ENCODE results near the gene POPDC3.

Gene POPDC3

DNA sequence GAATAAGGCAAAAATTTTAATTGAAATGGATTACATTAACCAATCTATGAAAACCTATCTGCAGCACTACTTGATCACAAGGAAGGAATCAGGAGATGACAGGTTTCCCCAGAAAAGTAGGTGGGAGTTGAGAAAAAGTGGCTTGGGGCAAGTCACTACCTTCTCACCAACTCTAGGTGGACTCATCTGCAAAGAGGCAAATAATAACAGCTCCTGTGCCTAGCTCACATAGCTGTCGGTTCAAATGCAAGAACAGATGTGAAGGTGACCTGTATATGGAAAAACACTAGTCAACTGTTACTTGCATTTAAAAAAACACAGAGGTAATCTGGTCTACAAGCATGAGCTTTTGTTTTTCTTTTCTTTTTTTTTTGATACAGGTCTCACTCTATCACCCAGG lies 67.2 kb downstream of the POPDC3 start:
- TF ChIP-seq ISL1 (CRISPR knock-in tag; IDR thresholded peaks at IDR 0.05) (no peak), TOX (CRISPR knock-in tag; IDR thresholded peaks at IDR 0.05; ENCODE audit: borderline replicate concordance) (no peak), PPARA (CRISPR knock-in tag; IDR thresholded peaks at IDR 0.05; ENCODE audit: borderline replicate concordance) (no peak), ZNF565 (CRISPR knock-in tag; conservative IDR thresholded peaks at IDR 0.05; ENCODE audit: low read depth) (no peak), POU6F1 (CRISPR knock-in tag; IDR thresholded peaks at IDR 0.05; ENCODE audit: borderline replicate concordance, low read depth) (no peak), ESRRG (CRISPR knock-in tag; IDR thresholded peaks at IDR 0.05) (no peak), ZFP30 (CRISPR knock-in tag; IDR thresholded peaks at IDR 0.05) (no peak), RARB (CRISPR knock-in tag; IDR thresholded peaks at IDR 0.05) (no peak), CSRNP3 (CRISPR knock-in tag; IDR thresholded peaks at IDR 0.05) (no peak), BACH2 (CRISPR knock-in tag; IDR thresholded peaks at IDR 0.05; ENCODE audit: borderline replicate concordance) (no peak), TCF4 (CRISPR knock-in tag; IDR thresholded peaks at IDR 0.05; ENCODE audit: borderline replicate concordance) (no peak), SNAI2 (CRISPR knock-in tag; IDR thresholded peaks at IDR 0.05) (no peak), OSR1 (CRISPR knock-in tag; IDR thresholded peaks at IDR 0.05) (no peak)
- ATAC-seq = no peak

GRCh38 chr6:105111871-105112270 lies 67.9 kb downstream of the POPDC3 start:
- no peak for ATAC-seq
- TF ChIP-seq, protein P1, sequence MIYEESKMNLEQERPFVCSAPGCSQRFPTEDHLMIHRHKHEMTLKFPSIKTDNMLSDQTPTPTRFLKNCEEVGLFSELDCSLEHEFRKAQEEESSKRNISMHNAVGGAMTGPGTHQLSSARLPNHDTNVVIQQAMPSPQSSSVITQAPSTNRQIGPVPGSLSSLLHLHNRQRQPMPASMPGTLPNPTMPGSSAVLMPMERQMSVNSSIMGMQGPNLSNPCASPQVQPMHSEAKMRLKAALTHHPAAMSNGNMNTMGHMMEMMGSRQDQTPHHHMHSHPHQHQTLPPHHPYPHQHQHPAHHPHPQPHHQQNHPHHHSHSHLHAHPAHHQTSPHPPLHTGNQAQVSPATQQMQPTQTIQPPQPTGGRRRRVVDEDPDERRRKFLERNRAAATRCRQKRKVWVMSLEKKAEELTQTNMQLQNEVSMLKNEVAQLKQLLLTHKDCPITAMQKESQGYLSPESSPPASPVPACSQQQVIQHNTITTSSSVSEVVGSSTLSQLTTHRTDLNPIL (CRISPR knock-in tag; IDR thresholded peaks at IDR 0.05; ENCODE audit: low read depth) = no peak
- TF ChIP-seq ZFP3 (CRISPR knock-in tag; IDR thresholded peaks at IDR 0.05) = no peak
- TF ChIP-seq RARB (CRISPR knock-in tag; IDR thresholded peaks at IDR 0.05) = no peak
- no peak for TF ChIP-seq ZNF70 (CRISPR knock-in tag; IDR thresholded peaks at IDR 0.05)
- TF ChIP-seq ESRRG (CRISPR knock-in tag; IDR thresholded peaks at IDR 0.05) = no peak
- TF ChIP-seq TSHZ2 (CRISPR knock-in tag; IDR thresholded peaks at IDR 0.05) = no peak
- TF ChIP-seq SNAI2 (CRISPR knock-in tag; IDR thresholded peaks at IDR 0.05) = no peak
- TF ChIP-seq TOX (CRISPR knock-in tag; IDR thresholded peaks at IDR 0.05; ENCODE audit: borderline replicate concordance) = no peak
- no peak for TF ChIP-seq TCF4 (CRISPR knock-in tag; IDR thresholded peaks at IDR 0.05; ENCODE audit: borderline replicate concordance)

DNA sequence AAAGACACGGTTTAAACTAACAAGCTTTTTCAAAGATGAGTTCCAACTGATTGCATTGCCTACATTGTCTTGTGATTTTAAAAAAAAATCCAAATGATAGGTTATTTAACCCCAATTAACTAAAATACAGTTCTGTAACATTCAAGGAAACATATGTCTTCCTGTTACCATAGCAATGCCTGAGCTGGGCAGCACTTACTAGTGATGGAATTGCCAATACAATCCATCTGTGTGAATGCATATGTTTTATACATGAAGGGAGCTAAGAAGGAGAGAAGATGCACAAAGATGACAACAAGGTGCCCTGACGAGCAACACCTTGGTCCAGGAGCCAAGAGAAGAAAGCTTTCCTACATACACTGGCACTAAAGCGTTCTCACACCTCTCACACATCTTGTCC lies 68.7 kb downstream of the POPDC3 start:
- ATAC-seq = no peak
- TF ChIP-seq CSDC2 (CRISPR knock-in tag; IDR thresholded peaks at IDR 0.05) (no peak), PPARA (CRISPR knock-in tag; IDR thresholded peaks at IDR 0.05; ENCODE audit: borderline replicate concordance) (no peak), TCF4 (CRISPR knock-in tag; IDR thresholded peaks at IDR 0.05; ENCODE audit: borderline replicate concordance) (no peak), ZFP3 (CRISPR knock-in tag; IDR thresholded peaks at IDR 0.05) (no peak), SNAI2 (CRISPR knock-in tag; IDR thresholded peaks at IDR 0.05) (no peak), ZFP30 (CRISPR knock-in tag; IDR thresholded peaks at IDR 0.05) (no peak), ZNF565 (CRISPR knock-in tag; conservative IDR thresholded peaks at IDR 0.05; ENCODE audit: low read depth) (no peak), ARNTL (CRISPR knock-in tag; IDR thresholded peaks at IDR 0.05; ENCODE audit: borderline replicate concordance, low read depth) (no peak), TOX (CRISPR knock-in tag; IDR thresholded peaks at IDR 0.05; ENCODE audit: borderline replicate concordance) (no peak), POU6F1 (CRISPR knock-in tag; IDR thresholded peaks at IDR 0.05; ENCODE audit: borderline replicate concordance, low read depth) (no peak), GLIS3 (CRISPR knock-in tag; IDR thresholded peaks at IDR 0.05) (no peak), ESRRG (CRISPR knock-in tag; IDR thresholded peaks at IDR 0.05) (no peak), ZNF70 (CRISPR knock-in tag; IDR thresholded peaks at IDR 0.05) (no peak), ISL1 (CRISPR knock-in tag; IDR thresholded peaks at IDR 0.05) (no peak), ZNF8 (CRISPR knock-in tag; IDR thresholded peaks at IDR 0.05) (no peak), OSR1 (CRISPR knock-in tag; IDR thresholded peaks at IDR 0.05) (no peak)
- TF ChIP-seq, protein P1 (CRISPR knock-in tag; IDR thresholded peaks at IDR 0.05; ENCODE audit: low read depth) = no peak
- TF ChIP-seq, protein P2, sequence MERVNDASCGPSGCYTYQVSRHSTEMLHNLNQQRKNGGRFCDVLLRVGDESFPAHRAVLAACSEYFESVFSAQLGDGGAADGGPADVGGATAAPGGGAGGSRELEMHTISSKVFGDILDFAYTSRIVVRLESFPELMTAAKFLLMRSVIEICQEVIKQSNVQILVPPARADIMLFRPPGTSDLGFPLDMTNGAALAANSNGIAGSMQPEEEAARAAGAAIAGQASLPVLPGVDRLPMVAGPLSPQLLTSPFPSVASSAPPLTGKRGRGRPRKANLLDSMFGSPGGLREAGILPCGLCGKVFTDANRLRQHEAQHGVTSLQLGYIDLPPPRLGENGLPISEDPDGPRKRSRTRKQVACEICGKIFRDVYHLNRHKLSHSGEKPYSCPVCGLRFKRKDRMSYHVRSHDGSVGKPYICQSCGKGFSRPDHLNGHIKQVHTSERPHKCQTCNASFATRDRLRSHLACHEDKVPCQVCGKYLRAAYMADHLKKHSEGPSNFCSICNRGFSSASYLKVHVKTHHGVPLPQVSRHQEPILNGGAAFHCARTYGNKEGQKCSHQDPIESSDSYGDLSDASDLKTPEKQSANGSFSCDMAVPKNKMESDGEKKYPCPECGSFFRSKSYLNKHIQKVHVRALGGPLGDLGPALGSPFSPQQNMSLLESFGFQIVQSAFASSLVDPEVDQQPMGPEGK (CRISPR knock-in tag; IDR thresholded peaks at IDR 0.05; ENCODE audit: borderline replicate concordance) = no peak
